HEK293 (cell line): Measurements from ENCODE around the gene AP5Z1.

ENCODE experiments used
- BCL11A ChIP-seq: fragments of 450-650 bp; formaldehyde crosslinking; IDR thresholded peaks from 2 replicates; pipeline ENCODE4 v1.5.1; 2016; ENCODE audit warnings: low read depth, missing biosample characterization, missing genetic modification characterization
- GFI1B ChIP-seq: fragments of 450-650 bp; formaldehyde crosslinking; IDR thresholded peaks from 2 replicates; pipeline ENCODE4 v1.5.1; 2016; ENCODE audit warnings: missing biosample characterization, missing genetic modification characterization
- KLF1 ChIP-seq: fragments of 450-650 bp; formaldehyde crosslinking; IDR thresholded peaks from 2 replicates; pipeline ENCODE4 v1.5.1; 2016; ENCODE audit warnings: missing biosample characterization, missing genetic modification characterization
- SALL2 ChIP-seq: fragments of 450-650 bp; formaldehyde crosslinking; IDR thresholded peaks from 2 replicates; pipeline ENCODE4 v1.5.0; 2017; ENCODE audit warnings: missing biosample characterization, mild to moderate bottlenecking, missing genetic modification characterization, borderline replicate concordance
- TCF7L2 ChIP-seq: IDR thresholded peaks from 2 replicates; pipeline ENCODE4 v1.6.1; 2011; ENCODE audit warnings: low read depth, mild to moderate bottlenecking, inconsistent platforms, low read length, moderate library complexity, borderline replicate concordance
- ZFP3 ChIP-seq: fragments of 450-650 bp; formaldehyde crosslinking; IDR thresholded peaks from 2 replicates; pipeline ENCODE4 v1.5.1; 2016; ENCODE audit warnings: low read depth, missing biosample characterization, missing genetic modification characterization
- ZNF114 ChIP-seq: fragments of 450-650 bp; formaldehyde crosslinking; IDR thresholded peaks from 2 replicates; pipeline ENCODE4 v1.5.0; 2017; ENCODE audit warnings: missing biosample characterization, missing genetic modification characterization
- ZNF133 ChIP-seq: fragments of 450-650 bp; formaldehyde crosslinking; IDR thresholded peaks from 2 replicates; pipeline ENCODE4 v1.5.1; 2016; ENCODE audit warnings: missing biosample characterization, missing genetic modification characterization
- ZNF391 ChIP-seq: fragments of 450-650 bp; formaldehyde crosslinking; IDR thresholded peaks from 2 replicates; pipeline ENCODE4 v1.5.1; 2016; ENCODE audit warnings: low read depth, missing biosample characterization, missing genetic modification characterization, borderline replicate concordance
- ZNF660 ChIP-seq: fragments of 450-650 bp; IDR thresholded peaks from 2 replicates; pipeline ENCODE4 v1.5.1; 2018; ENCODE audit warnings: missing biosample characterization, mild to moderate bottlenecking, missing genetic modification characterization
- TF ChIP-seq, protein P1 (sequence below): fragments of 450-650 bp; formaldehyde crosslinking; conservative IDR thresholded peaks from 2 replicates; pipeline ENCODE4 v1.5.1; 2016; ENCODE audit warnings: low read depth, missing biosample characterization, missing genetic modification characterization
- TF ChIP-seq, protein P2 (sequence below): fragments of 450-650 bp; formaldehyde crosslinking; IDR thresholded peaks from 2 replicates; pipeline ENCODE4 v1.5.1; 2016; ENCODE audit warnings: missing biosample characterization, missing genetic modification characterization
- TF ChIP-seq, protein P3 (sequence below): fragments of 450-650 bp; formaldehyde crosslinking; IDR thresholded peaks from 2 replicates; pipeline ENCODE4 v1.5.1; 2016; ENCODE audit warnings: missing biosample characterization, missing genetic modification characterization
- TF ChIP-seq, protein P4 (sequence below): fragments of 450-650 bp; formaldehyde crosslinking; IDR thresholded peaks from 2 replicates; pipeline ENCODE4 v1.5.1; 2017; ENCODE audit warnings: missing biosample characterization, missing genetic modification characterization

DNA sequence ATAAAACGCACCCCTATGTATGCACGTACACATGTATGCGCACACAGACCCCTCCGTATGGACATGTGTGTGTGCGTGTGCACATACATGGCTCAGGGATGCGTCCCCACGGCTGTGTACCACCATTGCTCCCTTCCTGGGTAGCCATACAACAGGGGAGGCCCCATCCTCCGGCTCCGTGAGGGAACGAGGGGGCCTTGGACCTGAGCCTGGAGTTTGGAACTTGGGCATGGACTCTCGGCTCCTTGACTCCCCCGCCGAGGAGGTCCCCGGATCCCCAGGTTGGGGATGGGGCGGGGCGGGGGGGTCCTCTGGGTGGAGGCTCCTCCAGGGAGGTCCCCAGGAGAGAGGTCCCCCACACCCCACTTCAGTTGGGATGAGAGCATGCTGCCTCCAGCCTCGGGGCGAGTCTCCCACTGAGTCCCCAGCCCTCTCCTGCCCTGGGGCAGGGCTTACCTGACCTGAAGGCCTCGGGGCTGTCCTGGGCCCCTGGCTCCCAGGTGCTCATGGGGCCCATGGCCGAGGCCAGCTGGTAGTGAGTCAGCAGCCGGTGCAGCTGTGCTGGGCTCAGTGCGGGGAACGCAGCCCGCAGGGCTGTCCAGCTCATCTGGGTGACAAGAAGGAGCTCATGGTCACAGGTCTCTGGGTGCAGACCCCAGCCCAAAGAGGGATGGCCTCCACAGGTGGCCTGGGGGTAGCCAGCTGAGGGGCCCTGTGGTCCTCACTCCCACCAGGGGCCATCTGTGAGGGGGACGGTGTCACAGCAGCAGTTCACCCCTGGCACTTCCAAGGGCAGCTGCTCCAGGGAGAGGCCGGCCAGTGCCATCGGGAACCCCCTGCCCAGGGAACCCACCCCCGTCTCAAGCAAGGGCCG lies 29.9 kb downstream of the AP5Z1 start:
- TF ChIP-seq SALL2 (tag by site-specific recombination) = no peak
- TF ChIP-seq GFI1B (tag by site-specific recombination) = no peak
- TF ChIP-seq ZNF660 (tag by site-specific recombination) = no peak
- TF ChIP-seq KLF1 (tag by site-specific recombination) = no peak
- no peak for TF ChIP-seq ZNF391 (tag by site-specific recombination)
- TF ChIP-seq, protein P1, sequence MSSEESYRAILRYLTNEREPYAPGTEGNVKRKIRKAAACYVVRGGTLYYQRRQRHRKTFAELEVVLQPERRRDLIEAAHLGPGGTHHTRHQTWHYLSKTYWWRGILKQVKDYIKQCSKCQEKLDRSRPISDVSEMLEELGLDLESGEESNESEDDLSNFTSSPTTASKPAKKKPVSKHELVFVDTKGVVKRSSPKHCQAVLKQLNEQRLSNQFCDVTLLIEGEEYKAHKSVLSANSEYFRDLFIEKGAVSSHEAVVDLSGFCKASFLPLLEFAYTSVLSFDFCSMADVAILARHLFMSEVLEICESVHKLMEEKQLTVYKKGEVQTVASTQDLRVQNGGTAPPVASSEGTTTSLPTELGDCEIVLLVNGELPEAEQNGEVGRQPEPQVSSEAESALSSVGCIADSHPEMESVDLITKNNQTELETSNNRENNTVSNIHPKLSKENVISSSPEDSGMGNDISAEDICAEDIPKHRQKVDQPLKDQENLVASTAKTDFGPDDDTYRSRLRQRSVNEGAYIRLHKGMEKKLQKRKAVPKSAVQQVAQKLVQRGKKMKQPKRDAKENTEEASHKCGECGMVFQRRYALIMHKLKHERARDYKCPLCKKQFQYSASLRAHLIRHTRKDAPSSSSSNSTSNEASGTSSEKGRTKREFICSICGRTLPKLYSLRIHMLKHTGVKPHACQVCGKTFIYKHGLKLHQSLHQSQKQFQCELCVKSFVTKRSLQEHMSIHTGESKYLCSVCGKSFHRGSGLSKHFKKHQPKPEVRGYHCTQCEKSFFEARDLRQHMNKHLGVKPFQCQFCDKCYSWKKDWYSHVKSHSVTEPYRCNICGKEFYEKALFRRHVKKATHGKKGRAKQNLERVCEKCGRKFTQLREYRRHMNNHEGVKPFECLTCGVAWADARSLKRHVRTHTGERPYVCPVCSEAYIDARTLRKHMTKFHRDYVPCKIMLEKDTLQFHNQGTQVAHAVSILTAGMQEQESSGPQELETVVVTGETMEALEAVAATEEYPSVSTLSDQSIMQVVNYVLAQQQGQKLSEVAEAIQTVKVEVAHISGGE = no peak
- TF ChIP-seq TCF7L2 = no peak
- TF ChIP-seq ZNF133 (tag by site-specific recombination) = no peak
- TF ChIP-seq, protein P2, sequence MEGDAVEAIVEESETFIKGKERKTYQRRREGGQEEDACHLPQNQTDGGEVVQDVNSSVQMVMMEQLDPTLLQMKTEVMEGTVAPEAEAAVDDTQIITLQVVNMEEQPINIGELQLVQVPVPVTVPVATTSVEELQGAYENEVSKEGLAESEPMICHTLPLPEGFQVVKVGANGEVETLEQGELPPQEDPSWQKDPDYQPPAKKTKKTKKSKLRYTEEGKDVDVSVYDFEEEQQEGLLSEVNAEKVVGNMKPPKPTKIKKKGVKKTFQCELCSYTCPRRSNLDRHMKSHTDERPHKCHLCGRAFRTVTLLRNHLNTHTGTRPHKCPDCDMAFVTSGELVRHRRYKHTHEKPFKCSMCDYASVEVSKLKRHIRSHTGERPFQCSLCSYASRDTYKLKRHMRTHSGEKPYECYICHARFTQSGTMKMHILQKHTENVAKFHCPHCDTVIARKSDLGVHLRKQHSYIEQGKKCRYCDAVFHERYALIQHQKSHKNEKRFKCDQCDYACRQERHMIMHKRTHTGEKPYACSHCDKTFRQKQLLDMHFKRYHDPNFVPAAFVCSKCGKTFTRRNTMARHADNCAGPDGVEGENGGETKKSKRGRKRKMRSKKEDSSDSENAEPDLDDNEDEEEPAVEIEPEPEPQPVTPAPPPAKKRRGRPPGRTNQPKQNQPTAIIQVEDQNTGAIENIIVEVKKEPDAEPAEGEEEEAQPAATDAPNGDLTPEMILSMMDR (tag by site-specific recombination) = no peak
- TF ChIP-seq ZFP3 (tag by site-specific recombination) = no peak
- no peak for TF ChIP-seq ZNF114 (tag by site-specific recombination)
- TF ChIP-seq BCL11A = no peak
- TF ChIP-seq, protein P3, sequence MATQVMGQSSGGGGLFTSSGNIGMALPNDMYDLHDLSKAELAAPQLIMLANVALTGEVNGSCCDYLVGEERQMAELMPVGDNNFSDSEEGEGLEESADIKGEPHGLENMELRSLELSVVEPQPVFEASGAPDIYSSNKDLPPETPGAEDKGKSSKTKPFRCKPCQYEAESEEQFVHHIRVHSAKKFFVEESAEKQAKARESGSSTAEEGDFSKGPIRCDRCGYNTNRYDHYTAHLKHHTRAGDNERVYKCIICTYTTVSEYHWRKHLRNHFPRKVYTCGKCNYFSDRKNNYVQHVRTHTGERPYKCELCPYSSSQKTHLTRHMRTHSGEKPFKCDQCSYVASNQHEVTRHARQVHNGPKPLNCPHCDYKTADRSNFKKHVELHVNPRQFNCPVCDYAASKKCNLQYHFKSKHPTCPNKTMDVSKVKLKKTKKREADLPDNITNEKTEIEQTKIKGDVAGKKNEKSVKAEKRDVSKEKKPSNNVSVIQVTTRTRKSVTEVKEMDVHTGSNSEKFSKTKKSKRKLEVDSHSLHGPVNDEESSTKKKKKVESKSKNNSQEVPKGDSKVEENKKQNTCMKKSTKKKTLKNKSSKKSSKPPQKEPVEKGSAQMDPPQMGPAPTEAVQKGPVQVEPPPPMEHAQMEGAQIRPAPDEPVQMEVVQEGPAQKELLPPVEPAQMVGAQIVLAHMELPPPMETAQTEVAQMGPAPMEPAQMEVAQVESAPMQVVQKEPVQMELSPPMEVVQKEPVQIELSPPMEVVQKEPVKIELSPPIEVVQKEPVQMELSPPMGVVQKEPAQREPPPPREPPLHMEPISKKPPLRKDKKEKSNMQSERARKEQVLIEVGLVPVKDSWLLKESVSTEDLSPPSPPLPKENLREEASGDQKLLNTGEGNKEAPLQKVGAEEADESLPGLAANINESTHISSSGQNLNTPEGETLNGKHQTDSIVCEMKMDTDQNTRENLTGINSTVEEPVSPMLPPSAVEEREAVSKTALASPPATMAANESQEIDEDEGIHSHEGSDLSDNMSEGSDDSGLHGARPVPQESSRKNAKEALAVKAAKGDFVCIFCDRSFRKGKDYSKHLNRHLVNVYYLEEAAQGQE (tag by site-specific recombination) = no peak
- TF ChIP-seq, protein P4, sequence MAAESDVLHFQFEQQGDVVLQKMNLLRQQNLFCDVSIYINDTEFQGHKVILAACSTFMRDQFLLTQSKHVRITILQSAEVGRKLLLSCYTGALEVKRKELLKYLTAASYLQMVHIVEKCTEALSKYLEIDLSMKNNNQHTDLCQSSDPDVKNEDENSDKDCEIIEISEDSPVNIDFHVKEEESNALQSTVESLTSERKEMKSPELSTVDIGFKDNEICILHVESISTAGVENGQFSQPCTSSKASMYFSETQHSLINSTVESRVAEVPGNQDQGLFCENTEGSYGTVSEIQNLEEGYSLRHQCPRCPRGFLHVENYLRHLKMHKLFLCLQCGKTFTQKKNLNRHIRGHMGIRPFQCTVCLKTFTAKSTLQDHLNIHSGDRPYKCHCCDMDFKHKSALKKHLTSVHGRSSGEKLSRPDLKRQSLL = no peak
